Ecto neural progenitor cell (in vitro differentiated cells): ENCODE measurements around the gene FBXO41.

Source experiments
- DNase-seq: peaks from one replicate; pipeline ENCODE4 v3.0.0-alpha.2; 2018; ENCODE audit warnings: low spot score

FBXO41 gene

DNA sequence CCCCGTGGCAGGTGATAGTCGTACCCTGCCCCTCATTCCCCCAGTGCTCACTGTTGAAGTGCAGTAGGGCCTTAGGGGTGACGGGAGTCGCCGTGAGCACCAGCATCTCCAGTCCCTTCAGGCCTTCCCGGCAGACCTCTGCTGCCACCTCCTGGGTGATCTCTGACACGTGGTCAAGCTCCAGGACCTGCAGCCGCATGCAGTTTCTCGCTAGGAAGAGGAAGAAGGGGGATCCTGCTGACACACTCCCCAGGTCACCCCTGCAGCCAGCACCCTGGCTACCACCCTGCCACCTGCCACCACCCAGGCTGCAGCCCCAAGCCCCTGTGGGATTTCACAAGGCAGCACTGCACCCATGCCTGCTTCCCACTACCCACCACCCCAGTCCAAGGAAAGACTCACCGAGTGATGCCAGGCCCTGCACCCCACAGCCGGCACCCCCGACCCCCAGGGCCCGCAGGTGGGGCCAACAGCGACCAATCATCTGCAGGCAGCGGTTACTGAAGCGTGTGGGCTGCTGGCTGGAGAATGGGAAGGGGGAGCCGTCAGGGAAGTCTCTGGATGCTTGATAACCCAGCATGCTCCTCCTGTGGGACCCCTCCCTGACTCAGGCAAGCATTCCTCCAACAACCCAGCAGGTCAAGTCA is 23.8 kb downstream of the FBXO41 start:
- peak; percentile 75 for DNase-seq

- DNase-seq: no peak
These were observed 24.5 kb downstream of the FBXO41 start for GRCh38 chr2:73259704-73260337.

DNA sequence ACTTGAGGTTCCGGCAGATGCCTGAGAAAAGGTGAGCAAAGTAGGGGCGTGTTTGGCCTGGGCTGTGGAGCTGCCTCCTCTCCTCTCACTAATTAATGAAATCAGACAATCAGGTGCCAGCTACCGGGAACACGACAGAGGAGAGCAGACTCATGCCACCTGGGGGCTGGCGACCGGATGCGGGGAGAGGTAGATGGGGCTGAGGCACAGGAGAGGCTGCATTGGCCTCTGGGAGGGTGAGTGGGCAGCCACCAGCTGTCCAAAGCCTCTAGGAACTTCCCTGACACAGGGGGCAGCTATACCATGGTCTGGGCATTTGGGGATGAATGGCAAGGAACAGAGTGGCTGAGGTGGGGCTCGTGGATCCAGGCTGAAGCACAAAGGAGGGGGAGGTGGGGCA is 25.0 kb downstream of the FBXO41 start:
- DNase-seq: peak; percentile 34

DNA sequence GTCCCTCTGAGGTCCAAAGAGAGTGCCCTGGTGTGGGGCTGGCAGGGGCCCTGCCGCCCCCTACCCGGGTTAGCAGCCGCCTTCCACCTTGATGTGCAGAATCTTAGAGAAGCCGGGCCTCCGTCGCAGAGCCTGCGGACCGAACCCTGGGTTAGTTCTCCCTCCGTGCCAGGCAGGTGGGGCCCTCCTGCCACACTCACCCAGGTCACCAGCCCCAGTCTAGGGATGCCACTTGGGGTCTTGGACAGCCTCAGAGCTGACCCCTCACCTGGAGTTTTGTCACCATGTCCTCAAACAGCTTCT is 25.4 kb downstream of the FBXO41 start:
- no peak for DNase-seq

DNA sequence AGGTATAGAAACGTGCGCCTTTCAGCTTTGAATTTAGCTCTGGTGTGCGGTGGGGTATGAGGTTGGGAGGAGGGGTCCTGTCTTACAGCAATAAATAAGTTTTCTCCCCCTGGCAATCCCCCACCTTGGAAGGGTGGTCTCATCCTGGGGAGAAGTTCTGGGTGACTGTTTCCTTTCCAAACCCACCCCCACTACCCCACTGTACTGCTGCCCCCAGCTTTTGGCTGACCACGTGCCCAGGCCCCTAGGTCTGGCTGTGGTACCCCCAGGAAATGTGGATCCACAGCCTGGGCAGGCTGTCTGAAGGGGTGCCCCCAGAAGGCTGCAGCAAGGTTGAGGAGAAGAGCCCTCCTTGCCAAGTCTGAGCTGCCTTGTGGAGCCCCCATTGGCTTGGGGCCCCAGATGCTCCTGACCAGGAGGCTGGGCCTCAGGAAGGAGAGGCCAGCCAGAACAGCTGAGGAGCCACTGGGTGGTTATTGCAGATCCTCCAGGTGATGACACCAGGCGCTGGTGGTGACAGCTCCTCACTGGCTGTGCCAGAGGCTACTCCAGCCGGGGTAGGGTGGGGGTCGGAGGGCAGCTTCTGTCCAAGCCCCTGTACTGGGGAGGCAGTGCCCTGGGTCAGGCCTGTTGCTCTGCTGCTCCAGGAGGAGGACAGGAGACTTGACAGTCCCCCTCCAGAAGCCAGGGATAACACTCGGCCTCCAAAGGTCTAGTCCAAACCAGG is 25.9 kb downstream of the FBXO41 start:
- peak; percentile 34 for DNase-seq

DNA sequence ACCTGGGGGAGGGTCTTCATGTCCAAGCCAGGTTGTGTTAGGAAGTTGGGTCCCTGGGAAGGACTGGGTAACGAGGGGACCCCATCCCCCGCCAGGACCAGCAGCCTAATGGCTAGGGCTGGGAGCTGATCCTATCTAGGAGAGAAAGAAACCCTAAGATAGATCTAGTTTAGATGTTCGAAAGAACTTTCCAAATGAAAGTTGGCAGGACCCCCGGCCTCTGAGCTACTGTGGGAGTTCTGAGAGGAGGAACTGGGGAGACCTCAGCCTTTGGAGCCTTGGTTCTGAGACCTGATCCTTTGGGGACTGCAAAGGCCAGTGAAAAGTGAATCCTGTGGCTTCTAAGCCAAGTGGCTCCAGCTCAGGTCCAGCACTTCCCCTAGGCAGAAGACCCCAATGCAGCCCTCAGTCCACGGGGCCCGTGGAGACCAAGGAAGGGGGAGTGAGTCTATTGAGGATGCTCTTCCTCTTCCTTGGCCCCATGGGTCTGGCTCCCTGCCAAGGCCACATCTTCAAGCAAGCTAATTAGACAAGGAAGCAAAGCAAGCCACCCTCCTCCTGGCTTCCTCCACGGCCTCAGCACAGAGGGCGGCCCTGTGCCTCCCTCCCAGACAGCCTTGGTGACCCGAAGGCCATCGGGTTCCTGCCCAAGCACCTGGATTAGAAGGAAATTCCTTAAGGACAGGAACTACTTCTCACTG is 26.7 kb downstream of the FBXO41 start:
- peak; percentile 36 for DNase-seq

GRCh38 chr2:73257021-73257420 is 27.3 kb downstream of the FBXO41 start:
- DNase-seq: no peak

DNA sequence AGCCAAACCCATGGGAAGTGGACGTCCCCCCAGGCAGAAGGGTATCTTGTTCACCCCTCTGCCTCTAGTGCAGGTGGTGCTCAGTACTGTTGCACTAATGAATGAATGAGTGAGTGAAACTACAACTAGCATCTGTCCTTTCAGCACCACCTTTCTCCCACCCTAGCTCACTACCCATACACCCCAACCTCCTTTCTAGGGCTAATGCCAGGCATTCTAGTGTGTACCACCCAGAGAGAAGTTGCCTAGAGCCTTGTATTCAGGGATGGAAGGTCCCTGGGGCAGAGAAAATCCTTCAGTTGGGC is 27.7 kb downstream of the FBXO41 start:
- DNase-seq: no peak

DNA sequence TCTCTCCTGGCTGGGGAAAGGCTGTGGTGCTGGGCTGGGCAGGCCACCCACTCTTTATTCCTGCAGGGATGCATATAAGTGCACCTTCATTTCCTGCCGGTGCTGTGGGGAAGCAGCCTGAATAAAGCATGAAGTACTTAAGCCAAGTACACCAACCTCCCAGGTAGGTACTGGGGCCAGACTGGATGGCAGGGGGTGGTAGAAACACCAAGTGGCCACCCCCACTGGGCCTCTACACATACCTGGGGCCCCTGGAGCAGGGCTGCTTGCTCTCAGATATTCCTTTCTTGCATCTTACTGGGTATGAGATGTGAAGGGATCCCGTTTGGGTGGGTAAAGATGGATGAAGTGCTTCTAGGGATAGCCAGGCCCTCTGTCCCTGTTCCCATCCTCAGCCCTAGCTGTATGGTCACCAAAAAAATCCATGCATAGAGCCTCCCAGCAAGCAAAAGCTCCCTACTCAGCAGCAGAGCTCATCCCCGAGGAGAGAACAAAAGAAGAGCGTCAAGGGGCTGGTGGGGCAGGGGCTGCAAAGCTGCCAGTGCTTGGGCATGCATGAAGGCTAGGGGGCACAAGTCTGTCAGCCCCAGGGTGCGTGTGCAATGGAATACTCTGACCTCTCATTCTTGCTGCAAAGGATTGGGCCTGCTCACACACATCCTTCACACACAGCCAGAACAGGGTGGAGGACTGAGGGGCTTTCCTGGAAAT is 28.2 kb downstream of the FBXO41 start:
- peak; percentile 39 for DNase-seq

DNA sequence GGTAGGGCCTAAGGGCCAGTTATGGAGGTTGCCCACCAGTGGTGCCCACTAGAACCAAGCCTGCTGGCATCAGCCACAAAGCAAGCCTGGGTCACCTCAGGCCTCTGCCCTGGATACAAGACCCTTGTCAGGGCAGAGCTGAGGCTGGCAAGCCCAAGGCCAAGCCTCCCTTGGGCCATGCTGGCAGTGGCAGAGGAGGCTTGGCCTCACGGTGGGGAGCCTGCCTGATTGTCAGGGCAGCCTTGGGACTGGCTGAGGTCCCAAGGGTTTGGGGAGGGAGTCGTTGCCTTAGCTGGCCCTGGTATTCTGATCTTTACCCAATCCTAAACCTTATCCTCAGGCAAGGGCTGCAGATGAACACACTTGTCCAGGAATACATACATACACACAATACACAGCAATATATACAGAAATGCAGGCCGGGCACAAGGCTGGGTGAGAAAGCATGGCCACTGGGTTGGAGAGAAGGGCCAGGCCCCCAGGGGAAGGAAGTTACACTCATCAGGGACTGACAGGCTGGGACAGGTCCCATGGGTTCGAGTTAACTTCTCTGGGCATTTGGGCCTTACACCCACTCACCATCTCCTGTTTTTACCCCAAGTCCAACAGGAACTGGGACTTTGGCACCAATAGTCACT is 29.2 kb downstream of the FBXO41 start:
- DNase-seq: peak; percentile 37

DNA sequence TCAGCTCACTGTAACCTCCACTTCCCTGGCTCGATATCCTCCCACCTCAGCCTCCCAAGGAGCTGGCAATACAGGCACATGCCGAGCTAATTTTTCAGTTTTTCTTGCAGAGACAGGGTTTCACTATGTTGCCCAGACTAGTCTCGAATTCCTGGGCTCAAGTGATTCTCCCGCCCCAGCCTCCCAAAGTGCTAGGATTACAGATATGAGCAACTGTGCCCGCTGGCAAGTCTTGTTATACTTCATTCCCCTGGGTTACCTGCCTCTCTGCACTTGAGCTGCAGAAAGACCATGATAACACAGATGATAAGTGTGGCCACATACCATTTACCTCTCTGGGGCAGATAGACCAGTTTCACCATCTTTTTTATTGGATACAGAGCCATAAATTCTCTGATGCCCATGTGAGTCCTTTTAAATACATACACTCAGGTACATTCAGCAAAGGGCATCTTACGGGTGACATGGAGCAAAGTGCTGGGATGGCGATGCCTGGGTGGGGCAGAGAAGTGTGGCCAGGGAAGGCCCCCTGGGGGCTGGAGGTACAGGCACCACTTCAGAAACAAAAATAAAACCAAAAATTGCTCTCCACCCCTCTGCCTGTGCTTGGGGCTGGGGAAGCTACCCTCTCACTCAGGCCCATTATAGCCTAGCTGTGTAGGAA is 29.8 kb downstream of the FBXO41 start:
- DNase-seq: no peak

- no peak for DNase-seq
These were observed 30.4 kb downstream of the FBXO41 start for GRCh38 chr2:73253901-73254300.

- DNase-seq: no peak
These were observed 30.9 kb downstream of the FBXO41 start for GRCh38 chr2:73253400-73253799.

DNA sequence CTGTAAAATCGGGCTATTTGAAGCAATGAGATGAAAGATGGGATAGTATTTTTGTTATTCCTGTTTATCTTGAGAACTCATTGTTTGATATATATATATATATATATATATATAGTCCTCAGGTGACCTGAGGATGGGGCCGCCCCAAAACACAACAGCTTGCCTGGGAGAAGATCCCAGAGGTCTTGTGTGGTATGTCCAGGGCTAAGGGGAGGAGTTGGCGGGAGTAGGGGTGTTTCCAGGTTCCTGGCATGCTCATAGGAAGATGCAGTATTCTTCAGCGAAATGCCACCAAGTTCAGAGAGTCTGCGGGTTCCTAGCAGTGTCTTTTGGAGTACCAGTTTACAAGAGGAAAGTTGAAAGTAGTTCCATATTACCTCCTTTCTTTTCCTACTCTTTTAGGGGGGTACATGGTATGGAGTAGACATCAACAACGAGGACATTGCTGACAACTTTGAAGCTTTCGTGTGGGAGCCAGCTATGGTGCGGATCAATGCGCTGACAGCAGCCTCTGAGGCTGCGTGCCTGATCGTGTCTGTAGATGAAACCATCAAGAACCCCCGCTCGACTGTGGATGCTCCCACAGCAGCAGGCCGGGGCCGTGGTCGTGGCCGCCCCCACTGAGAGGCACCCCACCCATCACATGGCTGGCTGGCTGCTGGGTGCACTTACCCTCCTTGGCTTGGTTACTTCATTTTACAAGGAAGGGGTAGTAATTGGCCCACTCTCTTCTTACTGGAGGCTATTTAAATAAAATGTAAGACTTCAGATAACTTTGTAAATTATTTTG is 31.8 kb downstream of the FBXO41 start:
- DNase-seq: no peak

- DNase-seq: no peak
These were observed 33.1 kb downstream of the FBXO41 start for GRCh38 chr2:73250872-73251846.

DNA sequence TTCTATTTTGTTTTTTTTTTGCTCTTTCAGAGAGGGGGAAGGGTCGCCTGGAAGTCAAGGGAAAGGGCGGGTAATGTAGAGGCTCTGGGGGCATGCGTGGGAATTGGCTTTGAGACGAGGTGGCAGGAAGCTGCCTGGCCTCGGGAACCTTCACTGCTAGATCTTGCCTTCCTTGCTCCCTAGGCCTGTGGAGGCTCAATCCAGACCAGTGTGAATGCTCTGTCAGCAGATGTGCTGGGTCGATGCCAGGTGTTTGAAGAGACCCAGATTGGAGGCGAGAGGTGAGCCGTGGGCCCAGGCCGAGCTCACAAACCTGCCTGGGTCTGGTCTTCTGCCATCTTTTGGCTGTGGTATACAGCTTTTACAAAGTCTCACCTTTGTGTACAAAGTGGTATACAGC is 34.6 kb downstream of the FBXO41 start:
- DNase-seq: no peak

DNA sequence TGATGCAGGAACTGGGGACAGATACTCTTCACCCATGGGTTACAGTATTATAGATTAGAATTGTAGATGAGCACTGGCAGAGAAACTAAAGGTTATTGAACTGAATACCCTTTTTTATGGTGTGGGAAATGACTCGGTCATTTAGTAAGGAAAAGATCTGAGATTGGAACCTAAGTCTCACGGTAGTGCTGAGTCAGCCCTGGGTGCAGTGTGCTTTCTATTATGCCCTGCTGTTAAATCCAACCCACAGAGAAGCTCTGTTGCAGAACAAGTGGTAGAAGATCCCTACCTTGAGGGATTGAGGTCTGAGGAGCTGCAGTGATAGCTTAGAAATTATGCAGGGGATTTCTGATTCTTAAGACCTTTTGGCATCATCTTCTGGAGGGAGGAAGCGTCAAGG is 37.4 kb downstream of the FBXO41 start:
- DNase-seq: no peak

DNA sequence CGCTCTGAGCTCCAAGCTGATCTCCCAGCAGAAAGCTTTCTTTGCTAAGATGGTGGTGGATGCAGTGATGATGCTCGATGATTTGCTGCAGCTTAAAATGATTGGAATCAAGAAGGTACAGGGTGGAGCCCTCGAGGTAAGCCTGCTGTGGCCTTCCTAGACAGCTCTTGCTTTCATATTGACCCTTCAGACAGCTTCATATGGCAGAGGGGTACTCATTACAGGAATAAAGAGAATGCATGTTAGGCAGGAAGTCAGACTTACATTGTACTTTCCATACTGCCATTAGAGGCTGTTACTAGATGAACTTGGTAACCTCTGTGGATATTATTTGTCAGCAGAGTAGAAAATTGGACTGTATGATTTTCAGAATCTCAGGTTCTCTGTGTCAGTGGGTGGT is 39.7 kb downstream of the FBXO41 start:
- DNase-seq: no peak

GRCh38 chr2:73243884-73244570 is 40.3 kb downstream of the FBXO41 start:
- no peak for DNase-seq
